Activated CD8-positive, alpha-beta memory T cell treated with anti-CD3 and anti-CD28 coated beads for 24 hours (primary cell): ENCODE results near the gene MCM3.

Source experiments
- DNase-seq: peaks from one replicate; pipeline ENCODE4 v3.0.0-alpha.2; 2020

The MCM3 gene

GRCh38 chr6:52300489-52300931 is 16.0 kb upstream of the MCM3 start:
- no peak for DNase-seq

- no peak for DNase-seq
Measured at GRCh38 chr6:52299653-52300052, 15.1 kb upstream of the MCM3 start.

- DNase-seq: no peak
Measured at GRCh38 chr6:52297433-52297832, 12.9 kb upstream of the MCM3 start.

- DNase-seq: no peak
Measured at GRCh38 chr6:52293067-52293466, 8.5 kb upstream of the MCM3 start.

GRCh38 chr6:52288841-52289240 is 4.3 kb upstream of the MCM3 start:
- DNase-seq: no peak

- DNase-seq: no peak
Measured at GRCh38 chr6:52288216-52288615, 3.7 kb upstream of the MCM3 start.

GRCh38 chr6:52286798-52287432 is 2.4 kb upstream of the MCM3 start:
- peak; percentile 76 for DNase-seq

- DNase-seq: no peak
Measured at GRCh38 chr6:52285177-52286068, 881 bp upstream of the MCM3 start.

- no peak for DNase-seq
Measured at GRCh38 chr6:52284131-52284459, 447 bp downstream of the MCM3 start.

- DNase-seq: no peak
Measured at GRCh38 chr6:52283111-52283510, 1.4 kb downstream of the MCM3 start.

GRCh38 chr6:52276130-52276529 is 8.4 kb downstream of the MCM3 start:
- DNase-seq: no peak

GRCh38 chr6:52271852-52272460 is 12.6 kb downstream of the MCM3 start:
- no peak for DNase-seq

GRCh38 chr6:52263709-52264540 is 20.6 kb downstream of the MCM3 start:
- peak; percentile 85 for DNase-seq

- DNase-seq: no peak
Measured at GRCh38 chr6:52262620-52263344, 21.8 kb downstream of the MCM3 start.

- DNase-seq: no peak
Measured at GRCh38 chr6:52261229-52261628, 23.3 kb downstream of the MCM3 start.

- no peak for DNase-seq
Measured at GRCh38 chr6:52260634-52261033, 23.9 kb downstream of the MCM3 start.

GRCh38 chr6:52255434-52255833 is 29.1 kb downstream of the MCM3 start:
- DNase-seq: no peak

GRCh38 chr6:52254731-52255378 is 29.7 kb downstream of the MCM3 start:
- no peak for DNase-seq

GRCh38 chr6:52253494-52253893 is 31.0 kb downstream of the MCM3 start:
- no peak for DNase-seq

- DNase-seq: no peak
Measured at GRCh38 chr6:52251113-52251512, 33.4 kb downstream of the MCM3 start.

GRCh38 chr6:52249078-52249477 is 35.5 kb downstream of the MCM3 start:
- no peak for DNase-seq

GRCh38 chr6:52245425-52245824 is 39.1 kb downstream of the MCM3 start:
- no peak for DNase-seq
